SK-N-SH (cell line): ENCODE results near the gene CD28. TPM values are rescaled to one million over a fixed set of nuclear protein-coding genes. Genes with fewer than 3 reads are reported as not detected.

Source experiments
- CTCF ChIA-PET: fragments of 300-600, 350-600 bp; formaldehyde crosslinking; extraction: SDS; loops from one replicate; lab custom pipeline; 2021; lab: Yijun Ruan, JAX
- POLR2A ChIA-PET: fragments of 350-600 bp; sonication (Branson Sonifier 250); formaldehyde crosslinking; extraction: SDS; loops from one replicate; lab custom pipeline; 2020; ENCODE audit warnings: antibody characterized with exemption, inconsistent platforms; lab: Yijun Ruan, JAX
- DNase-seq: peaks from one replicate; pipeline ENCODE4 v3.0.0; 2012
- H2AFZ ChIP-seq: fragments of 200-600 bp; sonication (generic); 2 replicates; pipeline ENCODE4 v1.8.1; 2016; ENCODE audit warnings: antibody characterized with exemption, mild to moderate bottlenecking, low read depth
- H3F3A ChIP-seq: fragments of 200-600 bp; sonication (generic); replicated peaks from 2 replicates; pipeline ENCODE3; 2016; ENCODE audit warnings: antibody characterized with exemption, mild to moderate bottlenecking; ENCODE audit not compliant: insufficient read depth
- H3K27ac ChIP-seq, 2 experiments: fragments of 200-500 bp in 1 of 2; fragments of 200-600 bp in 1 of 2; sonication (Bioruptor generic) in 1 of 2; sonication (generic), shearing (Covaris generic) in 1 of 2; 2 replicates each; pipeline versions ENCODE4 v1.5.1 to v1.6.1; 2014 to 2016; ENCODE audit warnings: low read depth in 2 of 2, inconsistent platforms in 1 of 2, low read length in 1 of 2, mild to moderate bottlenecking in 1 of 2, mixed read lengths in 1 of 2
- H3K27me3 ChIP-seq: fragments of 200-600 bp; sonication (generic), shearing (Covaris generic); 2 replicates; pipeline ENCODE4 v1.6.1; 2016; ENCODE audit warnings: mixed run types; ENCODE audit not compliant: insufficient read depth
- H3K36me3 ChIP-seq, 2 experiments: fragments of 200-500 bp in 1 of 2; fragments of 200-600 bp in 1 of 2; sonication (Bioruptor generic) in 1 of 2; sonication (generic) in 1 of 2; replicated peaks in 1 of 2; 2 replicates each; pipeline versions ENCODE3 to v1.5.1; 2014 to 2016; ENCODE audit warnings: low read length in 1 of 2, mild to moderate bottlenecking in 1 of 2; ENCODE audit not compliant: insufficient read depth in 2 of 2, control insufficient read depth in 1 of 2
- H3K4me1 ChIP-seq, 2 experiments: fragments of 200-500 bp in 1 of 2; fragments of 200-600 bp in 1 of 2; sonication (Bioruptor generic) in 1 of 2; sonication (generic), shearing (Covaris generic) in 1 of 2; 2 replicates each; pipeline versions ENCODE4 v1.5.1 to v1.6.1; 2014 to 2016; ENCODE audit warnings: low read depth in 1 of 2, low read length in 1 of 2, mixed run types in 1 of 2; ENCODE audit not compliant: insufficient read depth in 2 of 2, control insufficient read depth in 1 of 2
- H3K4me2 ChIP-seq: fragments of 200-600 bp; sonication (generic), shearing (Covaris generic); 2 replicates; pipeline ENCODE4 v1.6.1; 2017; ENCODE audit warnings: mixed run types
- H3K4me3 ChIP-seq, 2 experiments: fragments of 200-500 bp in 1 of 2; fragments of 200-600 bp in 1 of 2; sonication (Bioruptor generic) in 1 of 2; sonication (generic), shearing (Covaris generic) in 1 of 2; 2 replicates each; pipeline versions ENCODE4 v1.5.1 to v1.8.1; 2014 to 2016; ENCODE audit warnings: low read depth in 2 of 2, inconsistent platforms in 1 of 2, low read length in 1 of 2, mild to moderate bottlenecking in 1 of 2, mixed read lengths in 1 of 2, moderate library complexity in 1 of 2
- H3K79me2 ChIP-seq: fragments of 200-600 bp; sonication (generic); 2 replicates; pipeline ENCODE4 v1.8.1; 2017; ENCODE audit warnings: mild to moderate bottlenecking; ENCODE audit not compliant: insufficient read depth
- H3K9ac ChIP-seq: fragments of 200-600 bp; sonication (generic); 2 replicates; pipeline ENCODE4 v1.6.1; 2017; ENCODE audit warnings: mixed run types
- H3K9me2 ChIP-seq: fragments of 200-600 bp; sonication (generic); 2 replicates; pipeline ENCODE4 v1.6.1; 2017; ENCODE audit warnings: mixed run types
- H3K9me3 ChIP-seq: fragments of 200-600 bp; sonication (generic); 2 replicates; pipeline ENCODE4 v1.6.1; 2017; ENCODE audit warnings: mixed run types, mild to moderate bottlenecking, moderate library complexity
- H4K20me1 ChIP-seq: fragments of 200-600 bp; sonication (generic); 2 replicates; pipeline ENCODE4 v1.6.1; 2017; ENCODE audit warnings: mild to moderate bottlenecking, mixed run types; ENCODE audit not compliant: insufficient read depth
- ELF1 ChIP-seq: IDR thresholded peaks from 2 replicates; pipeline ENCODE4 v1.4.0; 2012
- EP300 ChIP-seq, 2 experiments: IDR thresholded peaks; 2 replicates each; pipeline versions ENCODE4 v1.4.0 to v1.6.1; 2012; ENCODE audit warnings: borderline replicate concordance in 1 of 2, low read depth in 1 of 2, low read length in 1 of 2
- EZH2phosphoT487 ChIP-seq: fragments of 200-600 bp; sonication (generic); IDR thresholded peaks from 2 replicates; pipeline ENCODE4 v1.6.1; 2017; ENCODE audit warnings: low read depth, mixed run types, mild to moderate bottlenecking, antibody characterized with exemption, moderate library complexity, borderline replicate concordance
- FOSL2 ChIP-seq: IDR thresholded peaks from 2 replicates; pipeline ENCODE4 v1.4.0; 2012; ENCODE audit warnings: low read depth, mild to moderate bottlenecking, moderate library complexity, borderline replicate concordance
- FOXJ3 ChIP-seq: sonication (generic); formaldehyde crosslinking; IDR thresholded peaks from 2 replicates; pipeline ENCODE4 v1.5.1; 2020; ENCODE audit warnings: mild to moderate bottlenecking, missing genetic modification reagents
- FOXM1 ChIP-seq: IDR thresholded peaks from 2 replicates; pipeline ENCODE4 v1.4.0; 2012; ENCODE audit warnings: low read depth, mild to moderate bottlenecking
- GABPA ChIP-seq: IDR thresholded peaks from 2 replicates; pipeline ENCODE4 v1.4.0; 2012; ENCODE audit warnings: low read depth, mild to moderate bottlenecking
- JUND ChIP-seq: IDR thresholded peaks from 2 replicates; pipeline ENCODE4 v1.4.0; 2012
- MXI1 ChIP-seq: IDR thresholded peaks from 2 replicates; pipeline ENCODE4 v1.6.1; 2012; ENCODE audit warnings: mild to moderate bottlenecking, low read depth, low read length, improper control_type of control experiment
- NRF1 ChIP-seq: IDR thresholded peaks from 2 replicates; pipeline ENCODE4 v1.6.1; 2012; ENCODE audit warnings: low read depth, mild to moderate bottlenecking, low read length
- RCOR1 ChIP-seq: fragments of 150-350 bp; IDR thresholded peaks from 2 replicates; pipeline ENCODE4 v1.6.1; 2017; ENCODE audit warnings: antibody characterized with exemption, low read length
- RFX5 ChIP-seq: IDR thresholded peaks from 2 replicates; pipeline ENCODE4 v1.6.1; 2012; ENCODE audit warnings: mild to moderate bottlenecking, improper control_type of control experiment, low read length
- RXRA ChIP-seq: IDR thresholded peaks from 2 replicates; pipeline ENCODE4 v1.4.0; 2012; ENCODE audit warnings: low read depth, mild to moderate bottlenecking, borderline replicate concordance
- WGBS: methylation state at CpG from one replicate; pipeline ENCODE4 v1.1.6; 2017; ENCODE audit warnings: low lambda C conversion rate; 5-methylcytosine and 5-hydroxymethylcytosine counted together
- polyA plus RNA-seq, 3 experiments: library from polyadenylated mRNA; depleted of rRNA; stranded (reverse); fragments of >200 nt; gene quantifications; 2 replicates each; pipeline ENCODE4 v1.2.3, GENCODE V29; 2012
- TF ChIP-seq, protein P1 (sequence below): IDR thresholded peaks from 2 replicates; pipeline ENCODE4; 2012
- TF ChIP-seq, protein P2 (sequence below): IDR thresholded peaks from 2 replicates; pipeline ENCODE4 v1.6.1; 2012; ENCODE audit warnings: mild to moderate bottlenecking, low read depth, low read length, moderate library complexity
- TF ChIP-seq, protein P3 (sequence below): fragments of 150-350 bp; IDR thresholded peaks from 2 replicates; pipeline ENCODE4 v1.6.1; 2017; ENCODE audit warnings: antibody characterized with exemption, low read length, low read depth, borderline replicate concordance
- TF ChIP-seq, protein P4 (sequence below): IDR thresholded peaks from 2 replicates; pipeline ENCODE4 v1.4.0; 2012; ENCODE audit warnings: low read depth, borderline replicate concordance
- TF ChIP-seq, protein P5 (sequence below): fragments of 200-600 bp; sonication (generic); IDR thresholded peaks from 2 replicates; pipeline ENCODE4 v1.6.1; 2017; ENCODE audit warnings: antibody characterized with exemption, mild to moderate bottlenecking, moderate library complexity
- TF ChIP-seq, protein P6 (sequence below): IDR thresholded peaks from 2 replicates; pipeline ENCODE4 v1.4.0; 2012; ENCODE audit warnings: low read depth

The CD28 gene
- polyA plus RNA-seq, 1 of the 3 experiments (the other 2 are of a cell fraction): 0.05 TPM

DNA sequence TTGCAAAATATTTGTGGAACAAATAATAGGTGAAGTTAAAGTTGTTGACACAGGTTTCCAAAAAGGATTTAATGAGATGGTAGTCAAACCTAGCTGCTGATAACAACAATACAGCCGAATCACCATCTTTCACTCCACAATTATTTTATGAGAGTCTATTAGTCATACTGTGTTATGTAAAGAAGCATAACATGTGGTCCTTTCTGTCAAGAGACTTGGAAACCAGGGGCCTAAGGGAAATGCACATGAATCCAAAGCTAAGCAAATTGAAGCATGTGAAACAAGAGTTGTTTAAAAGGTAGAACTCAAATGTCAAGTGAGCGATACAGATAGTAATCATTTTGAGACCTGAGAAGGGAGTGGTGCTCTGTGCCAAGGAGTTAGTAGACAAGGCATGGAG lies 16.0 kb downstream of the CD28 start:
- no peak overlapping the region for H3K4me2 ChIP-seq
- CTCF ChIA-PET: interaction anchor here (1.4 kb wide), 1 partner anchor 9 kb away, joined by 4 read pairs; no protein-coding TSS in a partner anchor

More for the DNA sequence above, 16.0 kb downstream of the CD28 start:
- Histone ChIP-seq H3K36me3 (no peaks in the 10 kb centered on the region), H3K9ac (no peak overlapping the region), H3K27ac (no peak overlapping the region), H3K27me3 (no peaks in the 10 kb centered on the region), H4K20me1 (no peaks in the 10 kb centered on the region), H2AFZ (no peak overlapping the region), H3F3A (no peaks in the 10 kb centered on the region), H3K9me2 (no peaks in the 10 kb centered on the region), H3K79me2 (no peaks in the 10 kb centered on the region), H3K4me3 (no peak overlapping the region), H3K4me1 (no peaks in the 10 kb centered on the region), H3K9me3 (no peaks in the 10 kb centered on the region)
- DNase-seq: no peak
- TF ChIP-seq FOXM1 (no peak), FOXJ3 (no peak), RFX5 (no peak), GABPA (no peak), ELF1 (no peak), EP300 (IDR thresholded peaks at IDR 0.05; ENCODE audit: borderline replicate concordance in 1 of 2, low read depth in 1 of 2, low read length in 1 of 2) (no peak), EZH2phosphoT487 (no peak), MXI1 (no peak), JUND (no peak), RCOR1 (no peak), NRF1 (no peak), FOSL2 (no peak), RXRA (no peak)
- TF ChIP-seq, protein P1, sequence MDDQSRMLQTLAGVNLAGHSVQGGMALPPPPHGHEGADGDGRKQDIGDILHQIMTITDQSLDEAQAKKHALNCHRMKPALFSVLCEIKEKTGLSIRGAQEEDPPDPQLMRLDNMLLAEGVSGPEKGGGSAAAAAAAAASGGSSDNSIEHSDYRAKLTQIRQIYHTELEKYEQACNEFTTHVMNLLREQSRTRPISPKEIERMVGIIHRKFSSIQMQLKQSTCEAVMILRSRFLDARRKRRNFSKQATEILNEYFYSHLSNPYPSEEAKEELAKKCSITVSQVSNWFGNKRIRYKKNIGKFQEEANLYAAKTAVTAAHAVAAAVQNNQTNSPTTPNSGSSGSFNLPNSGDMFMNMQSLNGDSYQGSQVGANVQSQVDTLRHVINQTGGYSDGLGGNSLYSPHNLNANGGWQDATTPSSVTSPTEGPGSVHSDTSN: no peak
- TF ChIP-seq, protein P2, sequence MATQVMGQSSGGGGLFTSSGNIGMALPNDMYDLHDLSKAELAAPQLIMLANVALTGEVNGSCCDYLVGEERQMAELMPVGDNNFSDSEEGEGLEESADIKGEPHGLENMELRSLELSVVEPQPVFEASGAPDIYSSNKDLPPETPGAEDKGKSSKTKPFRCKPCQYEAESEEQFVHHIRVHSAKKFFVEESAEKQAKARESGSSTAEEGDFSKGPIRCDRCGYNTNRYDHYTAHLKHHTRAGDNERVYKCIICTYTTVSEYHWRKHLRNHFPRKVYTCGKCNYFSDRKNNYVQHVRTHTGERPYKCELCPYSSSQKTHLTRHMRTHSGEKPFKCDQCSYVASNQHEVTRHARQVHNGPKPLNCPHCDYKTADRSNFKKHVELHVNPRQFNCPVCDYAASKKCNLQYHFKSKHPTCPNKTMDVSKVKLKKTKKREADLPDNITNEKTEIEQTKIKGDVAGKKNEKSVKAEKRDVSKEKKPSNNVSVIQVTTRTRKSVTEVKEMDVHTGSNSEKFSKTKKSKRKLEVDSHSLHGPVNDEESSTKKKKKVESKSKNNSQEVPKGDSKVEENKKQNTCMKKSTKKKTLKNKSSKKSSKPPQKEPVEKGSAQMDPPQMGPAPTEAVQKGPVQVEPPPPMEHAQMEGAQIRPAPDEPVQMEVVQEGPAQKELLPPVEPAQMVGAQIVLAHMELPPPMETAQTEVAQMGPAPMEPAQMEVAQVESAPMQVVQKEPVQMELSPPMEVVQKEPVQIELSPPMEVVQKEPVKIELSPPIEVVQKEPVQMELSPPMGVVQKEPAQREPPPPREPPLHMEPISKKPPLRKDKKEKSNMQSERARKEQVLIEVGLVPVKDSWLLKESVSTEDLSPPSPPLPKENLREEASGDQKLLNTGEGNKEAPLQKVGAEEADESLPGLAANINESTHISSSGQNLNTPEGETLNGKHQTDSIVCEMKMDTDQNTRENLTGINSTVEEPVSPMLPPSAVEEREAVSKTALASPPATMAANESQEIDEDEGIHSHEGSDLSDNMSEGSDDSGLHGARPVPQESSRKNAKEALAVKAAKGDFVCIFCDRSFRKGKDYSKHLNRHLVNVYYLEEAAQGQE: no peak
- TF ChIP-seq, protein P3, sequence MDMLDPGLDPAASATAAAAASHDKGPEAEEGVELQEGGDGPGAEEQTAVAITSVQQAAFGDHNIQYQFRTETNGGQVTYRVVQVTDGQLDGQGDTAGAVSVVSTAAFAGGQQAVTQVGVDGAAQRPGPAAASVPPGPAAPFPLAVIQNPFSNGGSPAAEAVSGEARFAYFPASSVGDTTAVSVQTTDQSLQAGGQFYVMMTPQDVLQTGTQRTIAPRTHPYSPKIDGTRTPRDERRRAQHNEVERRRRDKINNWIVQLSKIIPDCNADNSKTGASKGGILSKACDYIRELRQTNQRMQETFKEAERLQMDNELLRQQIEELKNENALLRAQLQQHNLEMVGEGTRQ: no peak
- TF ChIP-seq, protein P4, sequence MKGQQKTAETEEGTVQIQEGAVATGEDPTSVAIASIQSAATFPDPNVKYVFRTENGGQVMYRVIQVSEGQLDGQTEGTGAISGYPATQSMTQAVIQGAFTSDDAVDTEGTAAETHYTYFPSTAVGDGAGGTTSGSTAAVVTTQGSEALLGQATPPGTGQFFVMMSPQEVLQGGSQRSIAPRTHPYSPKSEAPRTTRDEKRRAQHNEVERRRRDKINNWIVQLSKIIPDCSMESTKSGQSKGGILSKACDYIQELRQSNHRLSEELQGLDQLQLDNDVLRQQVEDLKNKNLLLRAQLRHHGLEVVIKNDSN: no peak
- TF ChIP-seq, protein P5, sequence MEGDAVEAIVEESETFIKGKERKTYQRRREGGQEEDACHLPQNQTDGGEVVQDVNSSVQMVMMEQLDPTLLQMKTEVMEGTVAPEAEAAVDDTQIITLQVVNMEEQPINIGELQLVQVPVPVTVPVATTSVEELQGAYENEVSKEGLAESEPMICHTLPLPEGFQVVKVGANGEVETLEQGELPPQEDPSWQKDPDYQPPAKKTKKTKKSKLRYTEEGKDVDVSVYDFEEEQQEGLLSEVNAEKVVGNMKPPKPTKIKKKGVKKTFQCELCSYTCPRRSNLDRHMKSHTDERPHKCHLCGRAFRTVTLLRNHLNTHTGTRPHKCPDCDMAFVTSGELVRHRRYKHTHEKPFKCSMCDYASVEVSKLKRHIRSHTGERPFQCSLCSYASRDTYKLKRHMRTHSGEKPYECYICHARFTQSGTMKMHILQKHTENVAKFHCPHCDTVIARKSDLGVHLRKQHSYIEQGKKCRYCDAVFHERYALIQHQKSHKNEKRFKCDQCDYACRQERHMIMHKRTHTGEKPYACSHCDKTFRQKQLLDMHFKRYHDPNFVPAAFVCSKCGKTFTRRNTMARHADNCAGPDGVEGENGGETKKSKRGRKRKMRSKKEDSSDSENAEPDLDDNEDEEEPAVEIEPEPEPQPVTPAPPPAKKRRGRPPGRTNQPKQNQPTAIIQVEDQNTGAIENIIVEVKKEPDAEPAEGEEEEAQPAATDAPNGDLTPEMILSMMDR: no peak
- TF ChIP-seq, protein P6, sequence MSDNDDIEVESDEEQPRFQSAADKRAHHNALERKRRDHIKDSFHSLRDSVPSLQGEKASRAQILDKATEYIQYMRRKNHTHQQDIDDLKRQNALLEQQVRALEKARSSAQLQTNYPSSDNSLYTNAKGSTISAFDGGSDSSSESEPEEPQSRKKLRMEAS: no peak
- POLR2A ChIA-PET: no interaction called here
- 65% methylated on average over 2 of the region's 2 CpGs for WGBS
